HG02981 (cell line): ENCODE measurements around the gene INMT.
A peak's percentile ranks its signal among the peaks of the same experiment; 100 is the strongest.

Experiments
- ATAC-seq: cut with Tn5 transposase; IDR thresholded peaks from one replicate; pipeline ENCODE4 v1.9.1; 2021; ENCODE audit warnings: mild to moderate bottlenecking, moderate library complexity; ENCODE audit not compliant: unreplicated experiment

INMT gene

GRCh38 chr7:30727061-30727945 is 24.6 kb upstream of the INMT start:
- ATAC-seq: no peak

- no peak for ATAC-seq
These were observed 23.3 kb upstream of the INMT start for GRCh38 chr7:30728591-30729100.

GRCh38 chr7:30729642-30730041 is 22.3 kb upstream of the INMT start:
- no peak for ATAC-seq

DNA sequence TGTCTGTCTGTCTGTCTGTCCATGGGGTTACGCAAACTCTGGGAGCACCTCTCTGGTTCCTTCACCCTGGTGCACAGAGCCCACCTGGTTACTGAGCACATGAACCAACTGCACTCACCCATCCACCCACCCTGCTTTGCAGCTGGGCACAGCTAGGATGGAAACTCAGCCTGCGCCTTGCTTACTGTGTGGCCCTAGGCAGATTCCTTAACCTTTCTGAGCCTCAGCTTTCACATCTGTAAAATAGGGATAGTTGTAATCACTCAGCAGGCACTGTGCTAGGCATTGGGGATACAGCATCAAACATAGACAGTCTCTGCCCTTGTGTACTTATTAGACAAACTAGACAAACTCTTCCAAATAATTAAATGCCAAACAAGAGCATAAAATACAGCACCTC is 21.8 kb upstream of the INMT start:
- no peak for ATAC-seq

DNA sequence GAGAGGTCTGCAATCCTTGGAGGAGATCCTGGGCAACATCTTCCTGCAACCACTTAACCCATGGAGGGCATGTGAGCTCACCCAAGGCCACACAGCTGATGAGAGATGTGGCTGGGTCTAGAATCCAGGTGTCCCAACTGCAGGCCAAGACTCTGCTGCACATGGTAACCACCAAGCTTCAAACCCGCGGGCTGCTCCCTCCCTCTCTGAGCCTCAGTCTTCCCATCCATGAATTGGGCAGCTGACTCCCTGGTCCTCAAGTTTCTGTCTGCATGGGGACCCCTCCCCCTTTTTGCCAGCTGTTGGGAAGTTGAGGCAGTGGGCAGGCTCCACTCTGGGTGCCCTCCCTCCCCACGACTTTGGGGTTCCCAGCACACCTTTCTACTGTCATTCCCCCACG is 20.9 kb upstream of the INMT start:
- ATAC-seq: no peak

- no peak for ATAC-seq
These were observed 20.4 kb upstream of the INMT start for GRCh38 chr7:30731581-30731980.

GRCh38 chr7:30732606-30733005 is 19.3 kb upstream of the INMT start:
- ATAC-seq: no peak

DNA sequence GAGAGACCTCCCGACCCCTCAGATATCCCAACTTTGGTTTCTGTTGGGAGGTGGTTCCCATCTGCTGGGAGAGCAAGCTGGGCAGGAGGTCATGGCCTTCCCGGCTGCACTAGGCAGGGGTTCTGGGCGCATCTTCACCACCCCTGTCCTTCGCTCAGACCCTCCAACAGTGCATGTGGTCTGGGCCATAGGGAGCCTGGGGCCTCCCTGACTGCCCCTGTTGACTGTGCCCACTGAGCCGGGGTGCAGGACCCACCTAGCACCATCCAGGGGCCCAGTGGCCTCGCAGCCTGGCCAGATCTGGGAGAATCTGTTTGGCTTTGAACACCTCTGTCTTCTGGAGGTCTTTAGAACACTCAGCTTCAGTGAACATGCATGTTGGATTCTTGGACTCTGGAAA is 18.7 kb upstream of the INMT start:
- ATAC-seq: no peak

DNA sequence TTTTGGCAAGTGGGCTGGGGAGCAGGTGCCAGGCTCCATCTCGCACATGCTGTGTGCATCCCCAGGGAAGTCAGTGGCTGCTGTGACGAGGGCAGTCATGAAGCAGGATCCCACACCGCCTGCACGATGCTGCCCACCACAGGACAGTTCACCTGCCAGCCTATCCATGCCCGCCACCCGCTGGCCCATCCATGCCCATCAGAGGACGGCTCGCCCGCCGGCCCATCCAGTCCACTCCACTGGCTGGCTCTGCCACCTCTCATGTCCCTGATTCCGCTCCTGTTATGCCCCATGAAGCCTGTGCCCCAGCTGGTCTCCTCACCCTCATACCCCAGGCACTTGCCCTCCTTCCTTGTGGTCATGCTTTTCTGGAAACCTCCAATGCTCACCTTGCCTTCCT is 18.2 kb upstream of the INMT start:
- ATAC-seq: no peak

DNA sequence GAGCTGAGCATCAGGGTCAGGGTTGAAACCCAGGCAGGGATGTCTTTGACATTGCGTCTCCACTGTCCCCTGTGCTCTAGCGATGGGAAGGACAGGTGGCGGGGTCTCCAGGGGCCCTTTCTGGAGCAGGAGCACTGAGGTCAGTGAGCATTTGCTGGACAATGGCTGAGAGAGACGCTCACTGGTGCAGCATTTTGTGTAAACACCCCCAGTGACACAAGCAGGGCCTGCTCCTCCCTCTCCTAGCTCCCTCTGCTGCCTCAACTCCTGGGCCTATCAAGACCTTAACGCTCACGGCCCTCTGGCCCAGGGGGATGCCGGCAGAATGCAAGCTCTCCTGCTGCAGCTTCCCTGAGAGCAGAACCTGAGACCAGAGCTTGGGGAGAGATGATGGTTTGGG is 17.4 kb upstream of the INMT start:
- ATAC-seq: no peak

GRCh38 chr7:30735631-30736030 is 16.3 kb upstream of the INMT start:
- no peak for ATAC-seq

DNA sequence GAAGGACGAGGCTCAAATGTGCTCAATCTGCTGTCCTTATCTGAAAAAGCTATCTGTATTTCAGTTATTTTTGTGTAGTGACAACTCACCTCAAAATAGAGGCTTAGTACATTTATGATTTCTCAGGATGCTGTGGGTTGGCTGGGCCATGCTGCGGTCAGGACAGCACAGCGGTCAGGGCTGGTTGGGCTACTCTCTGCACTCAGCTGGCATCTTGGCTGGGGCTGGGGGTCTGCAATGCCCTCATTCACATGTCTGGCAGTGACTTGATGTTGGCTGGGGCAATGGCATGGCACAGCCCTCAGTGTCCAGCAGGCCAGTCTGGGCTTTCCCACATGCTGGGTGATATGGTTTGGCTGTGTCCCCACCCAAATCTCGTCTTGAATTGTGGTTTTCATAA is 15.6 kb upstream of the INMT start:
- no peak for ATAC-seq

- no peak for ATAC-seq
These were observed 13.7 kb upstream of the INMT start for GRCh38 chr7:30738026-30738915.

DNA sequence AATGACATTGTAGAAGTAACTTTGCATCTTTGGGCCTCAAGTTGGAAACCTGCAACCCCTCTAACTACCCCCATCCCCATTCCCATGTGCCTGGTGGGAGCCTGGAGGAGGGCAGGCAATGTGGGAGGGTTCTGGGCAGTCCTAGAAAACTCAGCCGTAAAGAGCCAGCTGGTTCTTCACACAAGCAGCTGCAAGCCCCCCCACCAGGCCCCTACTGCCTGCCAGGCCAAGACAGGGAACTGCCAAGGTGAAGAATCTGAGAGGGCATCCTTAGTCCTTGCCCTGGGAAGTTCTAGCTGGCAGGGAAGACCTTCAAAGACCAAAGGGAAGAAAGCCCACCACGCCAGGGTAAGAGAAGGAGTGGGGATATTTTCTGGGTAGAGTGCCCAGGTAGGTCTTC is 12.2 kb upstream of the INMT start:
- no peak for ATAC-seq

DNA sequence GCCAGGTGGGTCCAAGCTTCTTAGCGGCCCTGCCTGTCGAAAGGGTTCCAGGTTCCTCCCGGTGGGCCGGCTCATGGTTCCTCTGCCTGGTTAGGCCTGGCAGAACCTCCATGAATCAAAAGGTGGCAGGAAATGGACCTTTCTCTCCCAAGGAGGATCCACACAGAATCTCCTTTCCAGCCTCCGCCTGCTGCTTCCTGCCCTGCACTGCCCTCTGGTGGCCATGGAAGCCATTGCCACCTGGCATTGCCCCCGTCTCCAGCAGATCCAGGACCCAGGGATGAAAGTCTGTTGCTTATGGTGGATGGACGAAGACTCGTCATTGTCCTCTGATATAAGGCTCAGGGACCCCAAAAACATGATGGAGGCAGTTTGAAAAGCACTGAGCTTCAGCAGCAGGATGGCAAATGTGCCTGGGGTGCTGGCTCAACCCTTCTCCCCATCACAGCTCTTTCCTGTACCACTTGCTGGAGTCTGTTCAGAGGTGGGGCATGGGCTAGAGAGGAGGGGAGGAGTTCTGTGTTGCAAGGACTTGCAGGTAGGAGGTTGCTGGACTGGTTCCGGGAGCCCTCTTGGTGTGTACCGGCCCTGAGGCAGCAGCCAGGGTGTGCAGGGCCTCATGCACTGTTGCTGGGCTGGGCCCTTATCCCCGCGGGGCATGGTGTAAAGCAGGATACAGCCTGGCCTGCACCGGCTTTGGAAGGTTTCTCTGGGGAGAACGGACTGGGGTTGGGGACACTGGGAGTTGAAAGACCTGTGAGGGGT is 11.3 kb upstream of the INMT start:
- peak; percentile 48 for ATAC-seq

DNA sequence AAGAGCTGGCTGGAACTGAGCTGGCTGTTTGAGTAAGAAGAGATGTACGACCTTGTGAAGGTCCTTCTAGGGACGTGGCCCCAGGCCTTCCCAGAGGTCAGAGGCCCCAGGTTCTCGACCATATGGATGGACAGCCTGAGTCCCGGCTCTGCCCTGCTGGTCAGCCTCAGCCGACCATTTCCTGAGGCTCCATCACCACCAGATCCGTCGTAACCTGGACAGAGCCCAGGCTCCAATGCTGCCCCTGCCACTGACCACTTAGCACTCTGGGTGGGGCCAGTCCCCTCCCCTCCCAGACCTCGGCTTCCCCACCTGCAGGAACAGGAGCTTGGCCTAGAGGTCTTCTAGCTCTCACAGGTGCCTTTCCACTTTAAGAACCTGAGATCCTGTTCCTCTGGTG is 10.6 kb upstream of the INMT start:
- no peak for ATAC-seq

GRCh38 chr7:30743371-30744074 is 8.4 kb upstream of the INMT start:
- no peak for ATAC-seq

- no peak for ATAC-seq
These were observed 7.9 kb upstream of the INMT start for GRCh38 chr7:30744075-30744417.

GRCh38 chr7:30745261-30745941 is 6.5 kb upstream of the INMT start:
- no peak for ATAC-seq

GRCh38 chr7:30750010-30750409 is 1.9 kb upstream of the INMT start:
- ATAC-seq: no peak
